Measurements from ENCODE around the gene RPL35A. TPM values are rescaled to one million over a fixed set of nuclear protein-coding genes. Genes with fewer than 3 reads are reported as not detected.
A peak's percentile ranks its signal among the peaks of the same experiment; 100 is the strongest.

RPL35A gene
- total RNA-seq, 4 donors from 2014 or later: 409 to 491 (median 427) TPM

DNA sequence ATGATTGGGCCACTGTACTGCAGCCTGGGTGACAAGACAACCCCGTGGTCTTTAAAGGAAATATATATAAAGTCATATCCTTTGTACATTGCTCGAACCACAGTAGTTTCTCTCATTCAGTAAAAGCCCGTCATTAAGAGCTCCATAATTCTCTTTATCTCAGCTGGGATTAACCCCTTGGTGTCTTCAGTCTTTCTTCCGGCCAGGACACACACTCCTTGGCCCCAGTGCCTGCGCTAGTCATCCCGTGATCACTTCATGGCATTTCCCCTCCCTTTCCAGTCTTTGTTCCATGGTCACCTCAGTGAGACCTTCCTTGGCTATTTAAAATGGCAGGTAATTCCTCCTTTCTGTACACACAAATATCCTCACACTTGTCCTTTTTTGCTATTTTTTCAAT lies 3.3 kb downstream of the RPL35A start:
- DNase-seq (no peak), ATAC-seq (no peak)
- peaks cover 7 to 56% of the 10 kb centered on the region in 2 donors for H3K36me3 ChIP-seq
- no peaks in the 10 kb centered on the region for H3K27me3 ChIP-seq
- TF ChIP-seq POLR2A (IDR thresholded peaks at IDR 0.05) (no peak), CTCF (IDR thresholded peaks at IDR 0.05 in 4 of 5, conservative IDR thresholded peaks at IDR 0.05 in 1 of 5) (no peak)
- peak overlapping the region in 1 of 4 donors; percentile 30 for H3K27ac ChIP-seq
- H3K4me1 ChIP-seq: peaks cover 23 to 27% of the 10 kb centered on the region in 2 donors
- H3K9me3 ChIP-seq: no peaks in the 10 kb centered on the region
- in situ Hi-C loops (cut with MboI; ENCODE audit: low sequenced_read_pairs in 4 of 4): no loop called here
- intact Hi-C loops (cut with DNase I; ENCODE audit: low total_unique reads): loop anchor here (10.0 kb wide), 1 partner anchor 199 kb away; no protein-coding TSS in a partner anchor
- H3K4me3 ChIP-seq: no peak overlapping the region

GRCh38 chr3:197953881-197954280 lies 3.9 kb downstream of the RPL35A start:
- in situ Hi-C loops (cut with MboI; ENCODE audit: low sequenced_read_pairs in 4 of 4) (no loop called here), intact Hi-C loops (cut with DNase I; ENCODE audit: low total_unique reads) (loop anchor here (10.0 kb wide), 1 partner anchor 199 kb away; no protein-coding TSS in a partner anchor)
- peaks cover 7 to 56% of the 10 kb centered on the region in 2 donors for H3K36me3 ChIP-seq
- H3K4me3 ChIP-seq: no peak overlapping the region
- H3K27me3 ChIP-seq: no peaks in the 10 kb centered on the region
- TF ChIP-seq CTCF (IDR thresholded peaks at IDR 0.05 in 4 of 5, conservative IDR thresholded peaks at IDR 0.05 in 1 of 5) (no peak), POLR2A (IDR thresholded peaks at IDR 0.05) (no peak)
- H3K4me1 ChIP-seq: peaks cover 25 to 27% of the 10 kb centered on the region in 2 donors
- DNase-seq (no peak), ATAC-seq (no peak)
- peak overlapping the region in 1 of 4 donors; percentile 30 for H3K27ac ChIP-seq
- H3K9me3 ChIP-seq: no peaks in the 10 kb centered on the region

DNA sequence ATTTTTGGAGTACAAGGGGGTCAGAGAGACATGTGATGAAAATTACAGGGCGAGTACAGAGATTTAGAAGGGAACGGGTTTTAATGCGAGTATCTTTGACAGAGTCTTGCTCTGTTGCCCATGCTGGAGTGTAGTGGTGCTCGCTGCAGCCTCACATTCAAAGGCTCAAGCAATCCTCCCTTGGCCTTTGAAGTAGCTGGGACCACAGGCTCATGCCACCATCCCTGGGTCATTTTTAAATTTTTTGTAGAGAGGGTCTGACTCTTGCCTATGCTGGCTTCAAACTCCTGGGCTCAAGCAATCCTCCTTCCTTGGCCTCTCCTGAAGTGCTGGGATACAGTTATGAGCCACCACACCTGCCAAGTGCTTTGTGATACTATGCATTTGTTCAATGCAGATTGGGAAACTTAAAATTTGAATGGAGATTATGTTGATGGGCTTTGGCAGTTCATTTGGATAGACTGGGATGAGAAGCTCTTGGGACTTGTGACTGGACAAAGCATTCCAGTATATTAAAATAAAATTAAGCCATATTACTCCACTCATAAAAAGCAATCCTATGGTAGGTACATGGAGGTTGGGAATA lies 6.0 kb downstream of the RPL35A start:
- intact Hi-C loops (cut with DNase I; ENCODE audit: low total_unique reads) (loop anchor here (10.0 kb wide), 1 partner anchor 201 kb away; no protein-coding TSS in a partner anchor), in situ Hi-C loops (cut with MboI; ENCODE audit: low sequenced_read_pairs in 4 of 4) (no loop called here)
- Histone ChIP-seq H3K9me3 (no peaks in the 10 kb centered on the region), H3K36me3 (peaks cover 7 to 54% of the 10 kb centered on the region in 2 donors), H3K27ac (no peak overlapping the region), H3K4me3 (no peak overlapping the region), H3K27me3 (no peaks in the 10 kb centered on the region), H3K4me1 (peaks cover 27 to 28% of the 10 kb centered on the region in 2 donors)
- DNase-seq (no peak), ATAC-seq (no peak)
- TF ChIP-seq CTCF (IDR thresholded peaks at IDR 0.05 in 4 of 5, conservative IDR thresholded peaks at IDR 0.05 in 1 of 5) (no peak), POLR2A (IDR thresholded peaks at IDR 0.05) (no peak)

DNA sequence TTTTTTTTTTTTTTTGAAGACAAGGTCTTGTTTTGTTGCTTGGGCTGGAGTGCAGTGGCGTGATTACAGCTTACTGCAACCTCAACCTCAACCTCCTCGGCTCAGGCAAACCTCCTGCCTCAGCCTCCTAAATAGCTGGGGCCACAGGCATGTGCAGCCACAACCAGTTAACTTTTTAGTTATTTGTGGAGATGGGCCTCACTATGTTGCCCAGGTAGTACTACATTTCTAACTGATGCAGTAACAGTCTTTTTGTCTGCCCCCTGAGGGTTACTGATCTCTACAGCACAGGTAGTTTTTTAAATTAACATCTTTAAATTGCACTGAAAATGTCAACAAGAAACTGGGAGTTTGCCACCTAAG lies 6.6 kb downstream of the RPL35A start:
- intact Hi-C loops (cut with DNase I; ENCODE audit: low total_unique reads) (loop anchor here (10.0 kb wide), 1 partner anchor 202 kb away; no protein-coding TSS in a partner anchor), in situ Hi-C loops (cut with MboI; ENCODE audit: low sequenced_read_pairs in 4 of 4) (no loop called here)
- DNase-seq: no peak
- no peak for ATAC-seq
- Histone ChIP-seq H3K27me3 (no peaks in the 10 kb centered on the region), H3K4me1 (peaks cover 26 to 27% of the 10 kb centered on the region in 2 donors), H3K36me3 (peaks cover 7 to 48% of the 10 kb centered on the region in 2 donors), H3K27ac (peak overlapping the region in 1 of 4 donors; percentile 31), H3K4me3 (no peak overlapping the region), H3K9me3 (no peaks in the 10 kb centered on the region)
- TF ChIP-seq CTCF (IDR thresholded peaks at IDR 0.05 in 4 of 5, conservative IDR thresholded peaks at IDR 0.05 in 1 of 5) (no peak), POLR2A (IDR thresholded peaks at IDR 0.05) (no peak)

All from gastrocnemius medialis (tissue), 4 donors.